ENCODE measurements around the gene PTBP1. TPM values are rescaled to one million over a fixed set of nuclear protein-coding genes. Genes with fewer than 3 reads are reported as not detected.

PTBP1 gene
- total and polyA plus RNA-seq, 2 experiments from 2014 or later = 539 to 632 TPM

DNA sequence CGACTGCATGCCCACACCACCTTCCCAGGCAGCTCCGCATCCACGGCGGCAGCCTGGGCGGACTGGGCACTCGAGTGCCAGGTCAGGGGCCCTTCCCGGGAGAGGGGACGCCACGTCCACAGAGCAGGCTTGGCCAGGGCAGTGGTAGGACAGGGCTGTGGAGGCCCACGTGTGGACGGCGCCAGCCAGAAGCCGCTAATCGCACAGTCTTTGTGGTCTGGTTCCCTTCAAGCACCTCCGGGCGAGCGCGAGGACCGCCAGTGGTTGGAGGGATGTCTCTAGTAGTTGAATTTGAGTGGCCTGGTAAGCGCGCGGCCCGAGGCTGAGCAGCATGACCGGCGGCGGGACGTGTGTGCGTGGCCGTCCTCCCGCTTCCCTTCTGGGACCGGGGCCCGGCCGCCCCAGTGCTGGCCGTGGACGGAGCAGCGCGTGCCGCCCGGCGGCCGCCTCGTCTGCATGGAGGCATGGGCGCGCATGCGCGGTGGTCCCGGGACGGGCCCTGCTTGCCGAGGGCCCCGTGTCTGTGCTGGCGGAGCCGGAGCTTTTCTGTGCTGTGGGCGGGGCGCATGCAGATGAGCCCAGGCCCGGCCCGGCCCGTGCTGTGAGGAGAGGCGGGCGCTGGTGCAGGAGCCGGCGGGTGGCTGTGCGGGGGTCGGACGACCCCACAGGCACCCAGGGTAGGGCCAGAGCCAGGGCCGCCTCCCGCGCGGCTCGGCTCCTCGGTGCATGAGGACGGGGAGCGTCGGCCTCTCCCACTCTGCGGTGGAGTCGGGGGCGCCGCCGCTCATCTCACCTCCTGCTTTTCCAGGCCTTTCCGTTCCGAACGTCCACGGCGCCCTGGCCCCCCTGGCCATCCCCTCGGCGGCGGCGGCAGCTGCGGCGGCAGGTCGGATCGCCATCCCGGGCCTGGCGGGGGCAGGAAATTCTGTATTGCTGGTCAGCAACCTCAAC, 8.6 kb downstream of the PTBP1 start:
- H3K79me2 ChIP-seq (replicated peaks; ENCODE audit: insufficient read depth) = peaks cover 73% of the 10 kb centered on the region
- TF ChIP-seq, protein P1, sequence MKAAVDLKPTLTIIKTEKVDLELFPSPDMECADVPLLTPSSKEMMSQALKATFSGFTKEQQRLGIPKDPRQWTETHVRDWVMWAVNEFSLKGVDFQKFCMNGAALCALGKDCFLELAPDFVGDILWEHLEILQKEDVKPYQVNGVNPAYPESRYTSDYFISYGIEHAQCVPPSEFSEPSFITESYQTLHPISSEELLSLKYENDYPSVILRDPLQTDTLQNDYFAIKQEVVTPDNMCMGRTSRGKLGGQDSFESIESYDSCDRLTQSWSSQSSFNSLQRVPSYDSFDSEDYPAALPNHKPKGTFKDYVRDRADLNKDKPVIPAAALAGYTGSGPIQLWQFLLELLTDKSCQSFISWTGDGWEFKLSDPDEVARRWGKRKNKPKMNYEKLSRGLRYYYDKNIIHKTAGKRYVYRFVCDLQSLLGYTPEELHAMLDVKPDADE (IDR thresholded peaks at IDR 0.05) = no peak
- TF ChIP-seq CTCF (conservative IDR thresholded peaks at IDR 0.05; ENCODE audit: low read depth in 2 of 2) (no peak), EZH2phosphoT487 (IDR thresholded peaks at IDR 0.05; ENCODE audit: unreplicated experiment) (no peak), ZNF114 (CRISPR knock-in tag; IDR thresholded peaks at IDR 0.05) (no peak), POLR2AphosphoS5 (IDR thresholded peaks at IDR 0.05; ENCODE audit: low read depth) (no peak), EZH2 (IDR thresholded peaks at IDR 0.05; ENCODE audit: low read depth, unreplicated experiment) (no peak), CREB1 (CRISPR knock-in tag; IDR thresholded peaks at IDR 0.05; ENCODE audit: low read depth) (no peak), ZNF331 (CRISPR knock-in tag; IDR thresholded peaks at IDR 0.05; ENCODE audit: low read depth) (no peak), ZNF462 (CRISPR knock-in tag; IDR thresholded peaks at IDR 0.05) (no peak), REST (IDR thresholded peaks at IDR 0.05; ENCODE audit: unreplicated experiment) (no peak), JUNB (IDR thresholded peaks at IDR 0.05; ENCODE audit: unreplicated experiment) (no peak)
- H4K20me1 ChIP-seq (replicated peaks; ENCODE audit: insufficient read depth) = peaks cover 65% of the 10 kb centered on the region
- H3K27me3 ChIP-seq (ENCODE audit: insufficient read depth) = no peaks in the 10 kb centered on the region
- peak; percentile 43 for DNase-seq (ENCODE audit: low spot score)
- Mint-ChIP-seq H3K4me1 (peaks cover 24% of the 10 kb centered on the region), H3K36me3 (ENCODE audit: low read depth) (peaks cover 84% of the 10 kb centered on the region), H3K27me3 (ENCODE audit: insufficient read depth, low read depth, poor library complexity) (peaks cover 28% of the 10 kb centered on the region), H3K27ac (no peak overlapping the region), H3K9me3 (no peaks in the 10 kb centered on the region), H3K4me3 (no peak overlapping the region)
- no peak overlapping the region for H2AFZ ChIP-seq
- peak overlapping the region; percentile 55; the same call in 1 of the 2 replicates for H3K27ac ChIP-seq (ENCODE audit: low read depth)
- H3K4me2 ChIP-seq = no peak overlapping the region
- ATAC-seq = peak; percentile 18
- no peaks in the 10 kb centered on the region for H3K9me2 ChIP-seq (ENCODE audit: insufficient read depth)
- no peak overlapping the region for H3K4me3 ChIP-seq
- peaks cover 42% of the 10 kb centered on the region for H3K36me3 ChIP-seq (ENCODE audit: insufficient read depth)
- H3F3A ChIP-seq (replicated peaks; ENCODE audit: low read depth) = peaks cover 74% of the 10 kb centered on the region
- H3K4me1 ChIP-seq (ENCODE audit: insufficient read depth) = peaks cover 12% of the 10 kb centered on the region
